Prostate gland (tissue), 2 donors: Measurements from ENCODE around the gene RETREG2. TPM values are rescaled to one million over a fixed set of nuclear protein-coding genes. Genes with fewer than 3 reads are reported as not detected.

Experiments
- DNase-seq: peaks from one replicate; pipeline ENCODE4 v3.0.0-alpha.2; 2019; ENCODE audit warnings: low spot score
- H3K27ac ChIP-seq, 2 donors: fragments of 200-600 bp; sonication (generic); 2 replicates each; pipeline ENCODE4 v1.5.1; 2017 to 2019
- H3K27me3 ChIP-seq: fragments of 200-600 bp; sonication (generic); replicated peaks from 2 replicates; pipeline ENCODE4 v1.5.1; 2019; ENCODE audit not compliant: insufficient read depth
- H3K36me3 ChIP-seq, 2 donors: fragments of 200-600 bp; sonication (generic); 1 replicate in 1 of 2; 2 replicates in 1 of 2; pipeline versions ENCODE4 v1.5.1 to v1.8.1; 2017 to 2019
- H3K4me1 ChIP-seq: fragments of 200-600 bp; sonication (generic); replicated peaks from 2 replicates; pipeline ENCODE4 v1.5.1; 2019
- H3K4me3 ChIP-seq, 2 donors: fragments of 200-600 bp; sonication (generic); 2 replicates each; pipeline ENCODE4 v1.5.1; 2017 to 2019
- H3K9me3 ChIP-seq: fragments of 200-600 bp; sonication (generic); 2 replicates; pipeline ENCODE4 v1.5.1; 2017
- CTCF ChIP-seq, 4 experiments: fragments of 200-600 bp in 2 of 4; fragments of 450-650 bp in 2 of 4; sonication (generic) in 2 of 4; IDR thresholded peaks; 1 replicate in 3 of 4; 2 replicates in 1 of 4; pipeline ENCODE4 v1.5.1; 2016 to 2019; ENCODE audit warnings: antibody characterized with exemption in 4 of 4, mild to moderate bottlenecking in 2 of 4, moderate library complexity in 2 of 4
- POLR2A ChIP-seq: fragments of 450-650 bp; IDR thresholded peaks from one replicate; pipeline ENCODE4 v1.6.1; 2016; ENCODE audit warnings: antibody characterized with exemption, mild to moderate bottlenecking
- POLR2AphosphoS5 ChIP-seq: sonication (generic); formaldehyde crosslinking; IDR thresholded peaks from one replicate; pipeline ENCODE4 v1.6.1; 2017; ENCODE audit warnings: antibody characterized with exemption
- WGBS: methylation state at CpG from one replicate; pipeline ENCODE4 v1.1.5; 2018; 5-methylcytosine and 5-hydroxymethylcytosine counted together
- intact Hi-C: fragments of 100-400 bp; cut with DNase I; formaldehyde crosslinking; loops from one replicate; pipeline ENCODE4 v1.14.2; 2022
- total RNA-seq, 2 donors: library from RNA; depleted of rRNA; stranded (reverse); fragments of >200 nt; gene quantifications; one replicate each; pipeline ENCODE4 v1.1.0, GENCODE V29; 2016

Gene RETREG2
- total RNA-seq, 2 donors from 2014 or later, result 84.4 to 142 TPM

GRCh38 chr2:219175928-219176817, 1.9 kb upstream of the RETREG2 start:
- intact Hi-C loops, result loop anchor here (5.0 to 10.0 kb wide), 3 partner anchors 41 to 339 kb away; partner anchors contain the start of genes ABCB6, ASIC4 and DNPEP
- DNase-seq, result peak; percentile 39
- H3K27ac ChIP-seq, result peak overlapping the region; percentile 98 to 99
- H3K27me3 ChIP-seq, result no peaks in the 10 kb centered on the region
- H3K9me3 ChIP-seq, result no peaks in the 10 kb centered on the region
- H3K4me1 ChIP-seq, result peaks cover 11% of the 10 kb centered on the region
- TF ChIP-seq CTCF (IDR thresholded peaks at IDR 0.05) (peak in 1 of 4 experiments; percentile 5), POLR2AphosphoS5 (no peak), POLR2A (no peak)
- H3K4me3 ChIP-seq, result peak overlapping the region; percentile 73 to 82
- 2% methylated on average over 43 of the region's 45 CpGs for WGBS
- peaks cover 0 to 2% of the 10 kb centered on the region in 2 donors for H3K36me3 ChIP-seq

- WGBS, result under 1% methylated on average over 66 of the region's 69 CpGs
- Histone ChIP-seq H3K4me3 (peak within 1 kb of the TSS; percentile 73 to 82), H3K27ac (peak within 1 kb of the TSS; percentile 98 to 99), H3K4me1 (peaks cover 11% of the 10 kb centered on the region), H3K27me3 (no peaks in the 10 kb centered on the region), H3K36me3 (peaks cover 0 to 10% of the 10 kb centered on the region in 2 donors), H3K9me3 (no peaks in the 10 kb centered on the region)
- peak; percentile 88 for DNase-seq
- intact Hi-C loops, result loop anchor here (5.0 to 10.0 kb wide), 3 partner anchors 40 to 338 kb away; partner anchors contain the start of genes ABCB6, ASIC4 and DNPEP
- TF ChIP-seq POLR2AphosphoS5 (peak; percentile 88), CTCF (IDR thresholded peaks at IDR 0.05) (peak in 1 of 4 experiments; percentile 2), POLR2A (peak; percentile 95)
Measured at GRCh38 chr2:219176818-219177551, 1.1 kb upstream of the RETREG2 start, which contains the start of gene CNPPD1. Gene CNPPD1, minus strand, starts transcription at chr2:219176925. Its CDS starts 97 bp downstream, at chr2:219176828.

GRCh38 chr2:219178377-219179175, 501 bp downstream of the RETREG2 start:
- no peak for TF ChIP-seq CTCF (IDR thresholded peaks at IDR 0.05)
- TF ChIP-seq POLR2A, result no peak
- TF ChIP-seq POLR2AphosphoS5, result no peak
- Histone ChIP-seq H3K27ac (peak overlapping the region; percentile 98 to 99), H3K36me3 (peaks cover 0 to 24% of the 10 kb centered on the region in 2 donors), H3K4me1 (peaks cover 11% of the 10 kb centered on the region), H3K9me3 (no peaks in the 10 kb centered on the region), H3K4me3 (peak overlapping the region; percentile 73 to 82), H3K27me3 (no peaks in the 10 kb centered on the region)
- DNase-seq, result peak; percentile 39
- 3% methylated on average over 45 of the region's 45 CpGs for WGBS
- intact Hi-C loops, result loop anchor here (5.0 to 10.0 kb wide), 3 partner anchors 39 to 336 kb away; partner anchors contain the start of genes ABCB6, ASIC4 and DNPEP

GRCh38 chr2:219179601-219180465, 1.8 kb downstream of the RETREG2 start:
- Histone ChIP-seq H3K4me3 (no peak overlapping the region), H3K27me3 (no peaks in the 10 kb centered on the region), H3K36me3 (peaks cover 0 to 24% of the 10 kb centered on the region in 2 donors), H3K27ac (no peak overlapping the region), H3K4me1 (peaks cover 11% of the 10 kb centered on the region), H3K9me3 (no peaks in the 10 kb centered on the region)
- 94% methylated on average over 9 of the region's 9 CpGs for WGBS
- TF ChIP-seq CTCF (IDR thresholded peaks at IDR 0.05) (no peak), POLR2A (no peak)
- intact Hi-C loops, result loop anchor here (5.0 to 10.0 kb wide), 3 partner anchors 37 to 335 kb away; partner anchors contain the start of genes ABCB6, ASIC4 and DNPEP
- no peak for DNase-seq
